GM21737 (cell line): Measurements from ENCODE around the gene CRBN.

Source experiments
- ATAC-seq: cut with Tn5 transposase; IDR thresholded peaks from one replicate; pipeline ENCODE4 v1.9.1; 2021; ENCODE audit warnings: mild to moderate bottlenecking, moderate library complexity; ENCODE audit not compliant: unreplicated experiment

The CRBN gene

GRCh38 chr3:3113042-3113709 lies 66.3 kb downstream of the CRBN start:
- no peak for ATAC-seq

- ATAC-seq: no peak
Measured at GRCh38 chr3:3110749-3111361, 68.6 kb downstream of the CRBN start.

- no peak for ATAC-seq
Measured at GRCh38 chr3:3110299-3110630, 69.2 kb downstream of the CRBN start, which contains the start of gene IL5RA. Gene IL5RA (minus strand): TSS chr3:3110374. CDS start chr3:3104984, 5,390 bp downstream.

GRCh38 chr3:3109407-3110298 lies 69.8 kb downstream of the CRBN start:
- ATAC-seq: peak; percentile 63

- ATAC-seq: no peak
Measured at GRCh38 chr3:3107858-3108257, 71.6 kb downstream of the CRBN start.

DNA sequence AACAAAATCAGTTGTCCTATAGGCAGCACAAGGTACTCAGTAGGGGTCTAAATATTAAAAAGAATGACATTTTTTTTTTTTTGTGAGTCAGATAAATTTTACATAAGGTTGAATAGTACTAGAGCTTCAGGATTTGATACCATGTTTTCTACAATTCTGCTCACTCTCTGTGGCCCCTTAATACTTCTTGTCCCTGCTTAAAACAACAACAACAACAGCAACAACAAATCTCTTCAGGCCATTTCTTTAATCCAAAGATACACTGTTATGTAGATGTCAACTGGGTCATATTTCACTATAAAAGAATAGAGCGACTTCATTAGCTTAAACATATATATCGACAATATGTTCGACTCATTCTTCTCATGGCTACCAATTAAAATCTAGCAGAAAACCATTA lies 72.3 kb downstream of the CRBN start:
- no peak for ATAC-seq

DNA sequence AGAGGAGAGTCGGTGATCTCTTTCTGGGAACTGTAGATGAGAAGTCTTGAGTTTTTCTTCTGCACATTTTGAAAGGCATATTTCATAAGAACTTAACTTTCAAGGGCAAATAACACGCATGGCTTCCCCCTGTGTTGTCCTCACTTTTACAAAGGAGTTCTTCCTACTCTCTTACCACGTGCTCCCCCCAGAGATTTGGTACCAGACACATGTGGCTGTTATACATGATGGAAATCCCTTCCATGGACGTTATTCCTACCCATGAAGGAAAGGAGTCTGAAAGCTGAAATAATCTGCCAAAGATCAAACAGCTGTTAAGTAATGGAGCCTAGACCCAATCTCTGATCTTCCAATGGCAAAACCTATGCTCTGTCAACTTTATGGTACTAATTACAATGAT lies 73.7 kb downstream of the CRBN start:
- ATAC-seq: no peak

GRCh38 chr3:3105246-3105645 lies 74.2 kb downstream of the CRBN start:
- no peak for ATAC-seq

- ATAC-seq: no peak
Measured at GRCh38 chr3:3102751-3103150, 76.7 kb downstream of the CRBN start.

- ATAC-seq: no peak
Measured at GRCh38 chr3:3101660-3102458, 77.6 kb downstream of the CRBN start.
